Peyer's patch (tissue), 4 donors: Measurements from ENCODE around the gene BLVRA.

Source experiments
- CTCF ChIP-seq, 6 experiments: fragments of 450-650 bp in 4 of 6; fragments of 200-600 bp in 2 of 6; sonication (generic) in 1 of 6; IDR thresholded peaks; one replicate each; pipeline ENCODE4 v1.5.1; 2017 to 2019; ENCODE audit warnings: antibody characterized with exemption in 6 of 6, mild to moderate bottlenecking in 3 of 6, moderate library complexity in 1 of 6
- POLR2A ChIP-seq, 2 donors: fragments of 450-650 bp; IDR thresholded peaks; one replicate each; pipeline ENCODE4 v1.5.1; 2017; ENCODE audit warnings: antibody characterized with exemption in 2 of 2, mild to moderate bottlenecking in 2 of 2, moderate library complexity in 2 of 2

GRCh38 chr7:43768201-43768886, 9.9 kb downstream of the BLVRA start:
- TF ChIP-seq POLR2A (IDR thresholded peaks at IDR 0.05) (no peak), CTCF (IDR thresholded peaks at IDR 0.05) (no peak)
